Measurements from ENCODE around the gene OR51V1. TPM values are rescaled to one million over a fixed set of nuclear protein-coding genes. Genes with fewer than 3 reads are reported as not detected.
"Not testable (repeated sequence)": the region's sequence is repeated elsewhere in the genome, so short reads cannot be mapped to it uniquely, and the experiment has no call there.

The OR51V1 gene
- total RNA-seq, 1 donor from 2014 or later, result not detected

GRCh38 chr11:5178046-5178837 lies 22.2 kb downstream of the OR51V1 start:
- H3F3A ChIP-seq (ENCODE audit: low read depth), result no peaks in the 10 kb centered on the region
- H3K4me2 ChIP-seq, result no peak overlapping the region
- Mint-ChIP-seq H3K4me3 (no peak overlapping the region), H3K27me3 (ENCODE audit: insufficient read depth, low read depth) (peaks cover 2% of the 10 kb centered on the region), H3K9me3 (no peaks in the 10 kb centered on the region), H3K36me3 (no peaks in the 10 kb centered on the region), H3K27ac (no peak overlapping the region), H3K4me1 (no peaks in the 10 kb centered on the region)
- H4K20me1 ChIP-seq (ENCODE audit: low read depth), result no peaks in the 10 kb centered on the region
- TF ChIP-seq CTCF (IDR thresholded peaks at IDR 0.05) (no peak), EZH2 (IDR thresholded peaks at IDR 0.05) (no peak), EZH2phosphoT487 (IDR thresholded peaks at IDR 0.05) (no peak)
- H3K9me3 ChIP-seq (ENCODE audit: low read depth), result no peaks in the 10 kb centered on the region
- no peak overlapping the region for H3K9ac ChIP-seq
- H2AFZ ChIP-seq (replicated peaks), result no peak overlapping the region
- no peaks in the 10 kb centered on the region for H3K79me2 ChIP-seq (ENCODE audit: low read depth)
- H3K4me3 ChIP-seq, result no peak overlapping the region
- H3K27ac ChIP-seq, result no peak overlapping the region
- no peaks in the 10 kb centered on the region for H3K27me3 ChIP-seq
- no peak for DNase-seq (ENCODE audit: low spot score)
- no peaks in the 10 kb centered on the region for H3K36me3 ChIP-seq
- no peaks in the 10 kb centered on the region for H3K4me1 ChIP-seq

GRCh38 chr11:5174934-5175333 lies 25.5 kb downstream of the OR51V1 start:
- Histone ChIP-seq H3K36me3 (no peaks in the 10 kb centered on the region), H2AFZ (replicated peaks) (no peak overlapping the region), H3K79me2 (ENCODE audit: low read depth) (no peaks in the 10 kb centered on the region), H3K9me3 (ENCODE audit: low read depth) (no peaks in the 10 kb centered on the region), H3K4me1 (no peaks in the 10 kb centered on the region), H3K9ac (no peak overlapping the region), H3K4me2 (no peak overlapping the region), H3K4me3 (no peak overlapping the region), H3K27ac (no peak overlapping the region), H4K20me1 (ENCODE audit: low read depth) (no peaks in the 10 kb centered on the region), H3K27me3 (no peaks in the 10 kb centered on the region), H3F3A (ENCODE audit: low read depth) (no peaks in the 10 kb centered on the region)
- Mint-ChIP-seq H3K4me1 (no peaks in the 10 kb centered on the region), H3K9me3 (no peaks in the 10 kb centered on the region), H3K36me3 (no peaks in the 10 kb centered on the region), H3K27me3 (ENCODE audit: insufficient read depth, low read depth) (peaks cover 2% of the 10 kb centered on the region), H3K27ac (no peak overlapping the region), H3K4me3 (no peak overlapping the region)
- no peak for DNase-seq (ENCODE audit: low spot score)
- no peak for TF ChIP-seq CTCF (IDR thresholded peaks at IDR 0.05)
- TF ChIP-seq EZH2phosphoT487 (IDR thresholded peaks at IDR 0.05), result no peak
- no peak for TF ChIP-seq EZH2 (IDR thresholded peaks at IDR 0.05)

GRCh38 chr11:5171856-5172255 lies 28.6 kb downstream of the OR51V1 start:
- Mint-ChIP-seq H3K4me3 (no peak overlapping the region), H3K27ac (no peak overlapping the region), H3K4me1 (no peaks in the 10 kb centered on the region), H3K36me3 (no peaks in the 10 kb centered on the region), H3K27me3 (ENCODE audit: insufficient read depth, low read depth) (no peaks in the 10 kb centered on the region), H3K9me3 (no peaks in the 10 kb centered on the region)
- Histone ChIP-seq H3K79me2 (ENCODE audit: low read depth) (no peaks in the 10 kb centered on the region), H3K4me3 (no peak overlapping the region), H4K20me1 (ENCODE audit: low read depth) (no peaks in the 10 kb centered on the region), H3K4me2 (no peak overlapping the region), H3F3A (ENCODE audit: low read depth) (no peaks in the 10 kb centered on the region), H3K4me1 (no peaks in the 10 kb centered on the region), H3K27me3 (no peaks in the 10 kb centered on the region), H3K27ac (no peak overlapping the region), H2AFZ (replicated peaks) (no peak overlapping the region), H3K9me3 (ENCODE audit: low read depth) (no peaks in the 10 kb centered on the region), H3K9ac (no peak overlapping the region), H3K36me3 (no peaks in the 10 kb centered on the region)
- TF ChIP-seq EZH2 (IDR thresholded peaks at IDR 0.05), result no peak
- DNase-seq (ENCODE audit: low spot score), result no peak

- H3K4me3 ChIP-seq; H3K27ac Mint-ChIP-seq; H3K36me3 Mint-ChIP-seq; H3K36me3 ChIP-seq; H3K27me3 ChIP-seq; H3K9me3 Mint-ChIP-seq; H3K4me3 Mint-ChIP-seq; DNase-seq (ENCODE audit: low spot score); H4K20me1 ChIP-seq (ENCODE audit: low read depth); H3F3A ChIP-seq (ENCODE audit: low read depth); H2AFZ ChIP-seq (replicated peaks); H3K79me2 ChIP-seq (ENCODE audit: low read depth); H3K27me3 Mint-ChIP-seq (ENCODE audit: insufficient read depth, low read depth); H3K4me2 ChIP-seq; H3K4me1 Mint-ChIP-seq; H3K9ac ChIP-seq; H3K27ac ChIP-seq; H3K9me3 ChIP-seq (ENCODE audit: low read depth); H3K4me1 ChIP-seq: not testable (repeated sequence)
These were observed 34.6 kb downstream of the OR51V1 start for GRCh38 chr11:5165898-5166297.

GRCh38 chr11:5164807-5165206 lies 35.7 kb downstream of the OR51V1 start:
- not testable (repeated sequence) for H3K4me3 Mint-ChIP-seq; H2AFZ ChIP-seq (replicated peaks); H3K9ac ChIP-seq; H3K9me3 Mint-ChIP-seq; H3K9me3 ChIP-seq (ENCODE audit: low read depth); DNase-seq (ENCODE audit: low spot score); H3K27me3 Mint-ChIP-seq (ENCODE audit: insufficient read depth, low read depth); H3K27ac ChIP-seq; H3K4me3 ChIP-seq; H3K36me3 Mint-ChIP-seq; H3K4me2 ChIP-seq; H3F3A ChIP-seq (ENCODE audit: low read depth); H4K20me1 ChIP-seq (ENCODE audit: low read depth); H3K4me1 Mint-ChIP-seq; H3K27ac Mint-ChIP-seq; H3K27me3 ChIP-seq; H3K4me1 ChIP-seq; H3K36me3 ChIP-seq; H3K79me2 ChIP-seq (ENCODE audit: low read depth)

- DNase-seq (ENCODE audit: low spot score); H3K9ac ChIP-seq; H3K4me3 Mint-ChIP-seq; H3K27ac ChIP-seq; H3K36me3 Mint-ChIP-seq; H3K9me3 ChIP-seq (ENCODE audit: low read depth); H3K79me2 ChIP-seq (ENCODE audit: low read depth); H3K27me3 Mint-ChIP-seq (ENCODE audit: insufficient read depth, low read depth); H3K9me3 Mint-ChIP-seq; H3K4me1 ChIP-seq; H3K27me3 ChIP-seq; H4K20me1 ChIP-seq (ENCODE audit: low read depth); H3K27ac Mint-ChIP-seq; H3K4me1 Mint-ChIP-seq; H2AFZ ChIP-seq (replicated peaks); H3F3A ChIP-seq (ENCODE audit: low read depth); H3K4me3 ChIP-seq; H3K36me3 ChIP-seq; H3K4me2 ChIP-seq: not testable (repeated sequence)
These were observed 39.4 kb downstream of the OR51V1 start for GRCh38 chr11:5161045-5161444.
